ENCODE data around the gene CCDC88A. TPM values are rescaled to one million over a fixed set of nuclear protein-coding genes. Genes with fewer than 3 reads are reported as not detected.
"Not testable (repeated sequence)": the region's sequence is repeated elsewhere in the genome, so short reads cannot be mapped to it uniquely, and the experiment has no call there.

The CCDC88A gene
- polyA plus RNA-seq, 2 of the 4 experiments (the other 2 are of a cell fraction) = 21.3 to 77.8 TPM

- TF ChIP-seq PBX3 (IDR thresholded peaks at IDR 0.05) (no peak), GATA3 (IDR thresholded peaks at IDR 0.05; ENCODE audit: borderline replicate concordance) (no peak), ZNF302 (CRISPR knock-in tag; IDR thresholded peaks at IDR 0.05) (no peak), POLR2AphosphoS2 (conservative IDR thresholded peaks at IDR 0.05; ENCODE audit: low read length) (no peak), CBX2 (IDR thresholded peaks at IDR 0.05; ENCODE audit: borderline replicate concordance, low read depth) (no peak), BHLHE40 (IDR thresholded peaks at IDR 0.05; ENCODE audit: low read depth, low read length) (no peak), ELK1 (IDR thresholded peaks at IDR 0.05; ENCODE audit: low read depth, low read length) (no peak)
Measured at GRCh38 chr2:55358451-55358850, 61.2 kb downstream of the CCDC88A start (continued).

GRCh38 chr2:55357927-55358326 is 61.7 kb downstream of the CCDC88A start:
- H3K4me3 ChIP-seq = no peak overlapping the region
- no peak for ATAC-seq
- H3K4me2 ChIP-seq = no peak overlapping the region
- DNase-seq (ENCODE audit: low read depth in 1 of 2, low spot score in 1 of 2) = no peak
- ChIA-PET CTCF (no interaction called here), POLR2A (no interaction called here)
- no peaks in the 10 kb centered on the region for H3K4me1 ChIP-seq
- WGBS (ENCODE audit: missing lambda C conversion rate) = 97% methylated on average over 2 of the region's 2 CpGs
- no peak overlapping the region for H3K27ac ChIP-seq
- TF ChIP-seq MYC (IDR thresholded peaks at IDR 0.05; ENCODE audit: borderline replicate concordance, low read length) (no peak), MAX (IDR thresholded peaks at IDR 0.05) (no peak), CBX8 (IDR thresholded peaks at IDR 0.05) (no peak), ESRRA (IDR thresholded peaks at IDR 0.05; ENCODE audit: borderline replicate concordance, low read length) (no peak), ATOH8 (CRISPR knock-in tag; IDR thresholded peaks at IDR 0.05; ENCODE audit: low read depth) (no peak), GATA3 (IDR thresholded peaks at IDR 0.05; ENCODE audit: borderline replicate concordance) (no peak), POLR2AphosphoS2 (conservative IDR thresholded peaks at IDR 0.05; ENCODE audit: low read length) (no peak), CTCF (IDR thresholded peaks at IDR 0.05) (no peak), NR3C1 (IDR thresholded peaks at IDR 0.05) (no peak), KDM5A (IDR thresholded peaks at IDR 0.05) (no peak), KDM1A (IDR thresholded peaks at IDR 0.05; ENCODE audit: low read depth) (no peak), MAZ (IDR thresholded peaks at IDR 0.05; ENCODE audit: borderline replicate concordance, low read depth, low read length) (no peak), CHD4 (IDR thresholded peaks at IDR 0.05; ENCODE audit: borderline replicate concordance) (no peak), TFCP2L1 (CRISPR knock-in tag; IDR thresholded peaks at IDR 0.05) (no peak), FOXS1 (CRISPR knock-in tag; IDR thresholded peaks at IDR 0.05) (no peak)
- FAIRE-seq = peak; percentile 43
- no peaks in the 10 kb centered on the region for H3K9me3 ChIP-seq

GRCh38 chr2:55357164-55357563 is 62.5 kb downstream of the CCDC88A start:
- ChIA-PET CTCF (interaction anchor here (0.6 kb wide), 1 partner anchor 455 kb away, joined by 3 read pairs; no protein-coding TSS in a partner anchor), POLR2A (no interaction called here)
- DNase-seq (ENCODE audit: low read depth in 1 of 2, low spot score in 1 of 2) (no peak), ATAC-seq (no peak), FAIRE-seq (no peak)
- no peak overlapping the region for H3K4me3 ChIP-seq
- H3K9me3 ChIP-seq = no peaks in the 10 kb centered on the region
- H3K4me1 ChIP-seq = no peaks in the 10 kb centered on the region
- H3K27ac ChIP-seq = no peak overlapping the region
- no peak for TF ChIP-seq BCL3 (IDR thresholded peaks at IDR 0.05)
- no peak for TF ChIP-seq REST (IDR thresholded peaks at IDR 0.05)
- no peak for TF ChIP-seq HOXA7 (CRISPR knock-in tag; IDR thresholded peaks at IDR 0.05)
- no peak for TF ChIP-seq TFCP2L1 (CRISPR knock-in tag; IDR thresholded peaks at IDR 0.05)
- TF ChIP-seq CBX2 (IDR thresholded peaks at IDR 0.05; ENCODE audit: borderline replicate concordance, low read depth) = no peak
- TF ChIP-seq BHLHE40 (IDR thresholded peaks at IDR 0.05; ENCODE audit: low read depth, low read length) = no peak
- H3K4me2 ChIP-seq = no peak overlapping the region

GRCh38 chr2:55356136-55356535 is 63.5 kb downstream of the CCDC88A start:
- ATAC-seq; H3K4me2 ChIP-seq; POLR2A ChIA-PET; H3K4me3 ChIP-seq; DNase-seq (ENCODE audit: low read depth in 1 of 2, low spot score in 1 of 2); FAIRE-seq; H3K4me1 ChIP-seq; H3K27ac ChIP-seq; H3K9me3 ChIP-seq: not testable (repeated sequence)
- 94% methylated on average over 2 of the region's 2 CpGs for WGBS (ENCODE audit: missing lambda C conversion rate)
- CTCF ChIA-PET = interaction anchor here (0.6 kb wide), 2 partner anchors 24 to 54 kb away, joined by 3 read pairs; no protein-coding TSS in a partner anchor
